PC-3 (cell line): ENCODE data around the gene GFOD1.

Experiments used
- EZH2 ChIP-seq: fragments of 300-600 bp; sonication (generic); IDR thresholded peaks from one replicate; pipeline ENCODE4 v1.6.1; 2017; ENCODE audit warnings: antibody characterized with exemption, mild to moderate bottlenecking, low read length; ENCODE audit not compliant: unreplicated experiment
- EZH2phosphoT487 ChIP-seq: fragments of 300-600 bp; sonication (generic); IDR thresholded peaks from 2 replicates; pipeline ENCODE4 v1.6.1; 2018; ENCODE audit warnings: mild to moderate bottlenecking, antibody characterized with exemption, low read length, borderline replicate concordance
- TF ChIP-seq, protein P1 (sequence below): fragments of 300-600 bp; sonication (generic); conservative IDR thresholded peaks from 2 replicates; pipeline ENCODE4 v1.5.1; 2017; ENCODE audit warnings: antibody characterized with exemption, low read depth, mild to moderate bottlenecking, low read length

DNA sequence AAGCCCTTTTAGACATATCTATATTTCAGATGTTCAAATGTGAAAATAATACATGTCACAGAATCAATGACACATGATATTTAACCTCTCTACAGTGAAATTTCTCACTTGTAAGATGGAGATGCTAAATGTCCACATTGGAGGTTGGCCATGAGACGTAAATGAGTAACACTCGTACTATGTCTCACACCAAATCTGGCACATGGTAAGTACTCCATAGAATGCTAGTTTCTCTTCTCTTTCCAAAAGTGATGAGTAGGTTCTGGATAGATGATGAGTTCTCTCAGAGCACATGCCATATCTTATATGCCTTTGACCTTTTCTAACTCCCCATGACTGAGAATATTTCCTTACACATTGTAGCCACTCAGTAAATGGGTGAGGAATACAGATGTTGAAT, 17.7 kb downstream of the GFOD1 start:
- TF ChIP-seq, protein P1, sequence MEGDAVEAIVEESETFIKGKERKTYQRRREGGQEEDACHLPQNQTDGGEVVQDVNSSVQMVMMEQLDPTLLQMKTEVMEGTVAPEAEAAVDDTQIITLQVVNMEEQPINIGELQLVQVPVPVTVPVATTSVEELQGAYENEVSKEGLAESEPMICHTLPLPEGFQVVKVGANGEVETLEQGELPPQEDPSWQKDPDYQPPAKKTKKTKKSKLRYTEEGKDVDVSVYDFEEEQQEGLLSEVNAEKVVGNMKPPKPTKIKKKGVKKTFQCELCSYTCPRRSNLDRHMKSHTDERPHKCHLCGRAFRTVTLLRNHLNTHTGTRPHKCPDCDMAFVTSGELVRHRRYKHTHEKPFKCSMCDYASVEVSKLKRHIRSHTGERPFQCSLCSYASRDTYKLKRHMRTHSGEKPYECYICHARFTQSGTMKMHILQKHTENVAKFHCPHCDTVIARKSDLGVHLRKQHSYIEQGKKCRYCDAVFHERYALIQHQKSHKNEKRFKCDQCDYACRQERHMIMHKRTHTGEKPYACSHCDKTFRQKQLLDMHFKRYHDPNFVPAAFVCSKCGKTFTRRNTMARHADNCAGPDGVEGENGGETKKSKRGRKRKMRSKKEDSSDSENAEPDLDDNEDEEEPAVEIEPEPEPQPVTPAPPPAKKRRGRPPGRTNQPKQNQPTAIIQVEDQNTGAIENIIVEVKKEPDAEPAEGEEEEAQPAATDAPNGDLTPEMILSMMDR, result no peak
- TF ChIP-seq EZH2 (no peak), EZH2phosphoT487 (no peak)
